Fibroblast of the aortic adventitia (primary cell): ENCODE data around the gene SUCLG2. TPM values are rescaled to one million over a fixed set of nuclear protein-coding genes. Genes with fewer than 3 reads are reported as not detected.

Source experiments
- DNase-seq: peaks from one replicate; pipeline ENCODE4 v3.0.0-alpha.2; 2010; ENCODE audit warnings: low read depth
- H3K4me3 ChIP-seq: 2 replicates; pipeline ENCODE4 v1.5.1; 2011; ENCODE audit warnings: low read depth, mild to moderate bottlenecking, control low read depth, low read length, moderate library complexity
- total RNA-seq: library from RNA; depleted of rRNA; stranded (reverse); fragments of >200 nt; gene quantifications from 2 replicates; pipeline ENCODE4 v1.2.3, GENCODE V29; 2012; ENCODE audit warnings: low replicate concordance
- TF ChIP-seq, protein P1 (sequence below): IDR thresholded peaks from 2 replicates; pipeline ENCODE4 v1.5.1; 2011; ENCODE audit warnings: mild to moderate bottlenecking, low read length, control low read depth, inconsistent platforms; ENCODE audit not compliant: insufficient read depth

The SUCLG2 gene
- total RNA-seq, 1 donor, result 73.9 TPM

- no peak overlapping the region for H3K4me3 ChIP-seq
- TF ChIP-seq, protein P1, sequence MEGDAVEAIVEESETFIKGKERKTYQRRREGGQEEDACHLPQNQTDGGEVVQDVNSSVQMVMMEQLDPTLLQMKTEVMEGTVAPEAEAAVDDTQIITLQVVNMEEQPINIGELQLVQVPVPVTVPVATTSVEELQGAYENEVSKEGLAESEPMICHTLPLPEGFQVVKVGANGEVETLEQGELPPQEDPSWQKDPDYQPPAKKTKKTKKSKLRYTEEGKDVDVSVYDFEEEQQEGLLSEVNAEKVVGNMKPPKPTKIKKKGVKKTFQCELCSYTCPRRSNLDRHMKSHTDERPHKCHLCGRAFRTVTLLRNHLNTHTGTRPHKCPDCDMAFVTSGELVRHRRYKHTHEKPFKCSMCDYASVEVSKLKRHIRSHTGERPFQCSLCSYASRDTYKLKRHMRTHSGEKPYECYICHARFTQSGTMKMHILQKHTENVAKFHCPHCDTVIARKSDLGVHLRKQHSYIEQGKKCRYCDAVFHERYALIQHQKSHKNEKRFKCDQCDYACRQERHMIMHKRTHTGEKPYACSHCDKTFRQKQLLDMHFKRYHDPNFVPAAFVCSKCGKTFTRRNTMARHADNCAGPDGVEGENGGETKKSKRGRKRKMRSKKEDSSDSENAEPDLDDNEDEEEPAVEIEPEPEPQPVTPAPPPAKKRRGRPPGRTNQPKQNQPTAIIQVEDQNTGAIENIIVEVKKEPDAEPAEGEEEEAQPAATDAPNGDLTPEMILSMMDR, result no peak
- no peak for DNase-seq
Observed at GRCh38 chr3:67414740-67415139, 239.7 kb downstream of the SUCLG2 start.

- no peak overlapping the region for H3K4me3 ChIP-seq
- DNase-seq, result no peak
- TF ChIP-seq, protein P1, result no peak
Observed at GRCh38 chr3:67405193-67405592, 249.2 kb downstream of the SUCLG2 start.

DNA sequence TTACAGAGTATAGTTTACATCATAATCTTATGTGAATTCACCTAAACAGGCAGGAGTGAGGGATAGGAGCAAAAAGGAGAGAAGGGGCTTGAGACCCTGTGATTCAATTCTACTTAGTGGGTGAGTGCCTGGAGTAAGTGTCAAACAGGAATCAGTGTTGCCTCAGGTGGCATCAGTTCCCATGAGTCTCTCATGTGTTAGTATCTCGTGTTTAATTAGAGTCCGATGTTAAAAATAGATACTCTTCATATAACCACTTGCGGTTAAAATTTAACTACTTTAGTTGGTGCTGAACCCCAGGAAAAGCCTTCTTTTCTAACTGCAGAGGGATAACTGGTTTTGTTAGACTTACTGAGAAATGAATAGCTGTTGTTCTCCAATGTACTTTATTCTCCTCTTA, 251.5 kb downstream of the SUCLG2 start:
- H3K4me3 ChIP-seq, result no peak overlapping the region
- DNase-seq, result no peak
- TF ChIP-seq, protein P1, result no peak

- H3K4me3 ChIP-seq, result no peak overlapping the region
- TF ChIP-seq, protein P1, result no peak
- no peak for DNase-seq
Observed at GRCh38 chr3:67401921-67402320, 252.5 kb downstream of the SUCLG2 start.

DNA sequence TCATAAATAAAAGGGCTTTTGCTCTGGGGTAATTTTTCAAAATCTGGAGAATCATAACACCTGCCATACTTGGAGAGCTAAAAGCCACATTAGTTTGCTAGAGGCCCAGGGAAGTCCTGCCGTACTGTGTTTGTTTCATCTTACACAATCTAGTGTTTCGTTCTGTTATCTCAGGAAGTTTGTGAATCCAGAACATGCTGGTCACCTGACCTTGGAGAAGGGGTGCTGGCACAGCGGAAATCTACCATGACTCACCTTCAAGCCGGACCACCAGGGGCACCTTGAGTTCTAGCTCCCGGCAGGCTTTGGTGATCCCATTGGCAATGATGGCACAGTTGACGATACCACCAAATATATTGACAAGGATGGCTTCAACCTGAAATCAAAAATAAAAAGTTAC, 253.9 kb downstream of the SUCLG2 start:
- TF ChIP-seq, protein P1, result no peak
- H3K4me3 ChIP-seq, result no peak overlapping the region
- DNase-seq, result no peak

DNA sequence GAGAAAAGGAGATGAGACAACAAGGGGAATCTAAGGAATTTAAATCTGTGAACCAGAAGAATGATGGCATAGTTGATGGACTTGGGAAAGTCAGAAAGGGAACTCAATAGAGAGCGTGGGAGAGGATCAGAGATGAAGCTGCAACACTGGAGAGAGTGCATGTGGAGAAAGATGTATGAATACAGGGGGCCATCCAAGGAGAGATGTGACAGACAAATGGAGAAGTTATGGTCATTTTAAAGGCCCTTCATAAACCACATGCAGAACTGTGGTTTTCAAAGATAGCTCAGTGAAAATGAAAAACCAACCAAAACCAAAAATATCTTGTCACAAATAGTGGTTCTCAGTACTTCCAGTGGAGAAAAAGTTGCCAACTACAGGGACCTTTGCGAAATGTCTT, 265.2 kb downstream of the SUCLG2 start:
- H3K4me3 ChIP-seq, result no peak overlapping the region
- no peak for DNase-seq
- TF ChIP-seq, protein P1, result no peak

DNA sequence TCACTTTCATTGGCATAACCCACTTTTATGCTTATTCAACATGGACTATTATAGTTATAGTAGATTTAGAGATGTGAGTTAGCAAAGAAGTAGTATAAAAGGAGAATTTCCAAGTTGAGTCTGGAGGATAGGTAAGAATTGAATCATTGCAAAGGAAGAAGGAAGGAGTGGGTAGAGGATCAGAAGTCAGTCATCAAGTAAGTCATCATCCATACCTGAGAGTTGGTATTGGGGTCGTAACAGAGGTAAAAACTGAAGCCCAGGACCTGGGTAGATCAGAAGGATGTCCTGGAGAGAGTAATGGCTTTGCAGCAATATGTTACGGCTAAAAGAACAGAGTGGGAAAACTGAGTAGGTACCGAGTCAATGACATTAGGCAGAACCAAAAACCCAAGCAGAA, 265.7 kb downstream of the SUCLG2 start:
- no peak for DNase-seq
- H3K4me3 ChIP-seq, result no peak overlapping the region
- TF ChIP-seq, protein P1, result no peak
